HL-60 (cell line): ENCODE data around the gene THYN1.

Experiments
- CTCF ChIP-seq: IDR thresholded peaks from one replicate; pipeline ENCODE4 v1.5.1; 2011; ENCODE audit warnings: low read length, control low read depth, inconsistent platforms; ENCODE audit not compliant: insufficient read depth
- GABPA ChIP-seq: IDR thresholded peaks from 2 replicates; pipeline ENCODE4 v1.6.1; 2012; ENCODE audit warnings: low read depth
- POLR2AphosphoS5 ChIP-seq: IDR thresholded peaks from 2 replicates; pipeline ENCODE4 v1.6.1; 2012; ENCODE audit warnings: low read depth
- REST ChIP-seq: IDR thresholded peaks from 2 replicates; pipeline ENCODE4 v1.6.1; 2012; ENCODE audit warnings: low read depth; ENCODE audit not compliant: insufficient replicate concordance

DNA sequence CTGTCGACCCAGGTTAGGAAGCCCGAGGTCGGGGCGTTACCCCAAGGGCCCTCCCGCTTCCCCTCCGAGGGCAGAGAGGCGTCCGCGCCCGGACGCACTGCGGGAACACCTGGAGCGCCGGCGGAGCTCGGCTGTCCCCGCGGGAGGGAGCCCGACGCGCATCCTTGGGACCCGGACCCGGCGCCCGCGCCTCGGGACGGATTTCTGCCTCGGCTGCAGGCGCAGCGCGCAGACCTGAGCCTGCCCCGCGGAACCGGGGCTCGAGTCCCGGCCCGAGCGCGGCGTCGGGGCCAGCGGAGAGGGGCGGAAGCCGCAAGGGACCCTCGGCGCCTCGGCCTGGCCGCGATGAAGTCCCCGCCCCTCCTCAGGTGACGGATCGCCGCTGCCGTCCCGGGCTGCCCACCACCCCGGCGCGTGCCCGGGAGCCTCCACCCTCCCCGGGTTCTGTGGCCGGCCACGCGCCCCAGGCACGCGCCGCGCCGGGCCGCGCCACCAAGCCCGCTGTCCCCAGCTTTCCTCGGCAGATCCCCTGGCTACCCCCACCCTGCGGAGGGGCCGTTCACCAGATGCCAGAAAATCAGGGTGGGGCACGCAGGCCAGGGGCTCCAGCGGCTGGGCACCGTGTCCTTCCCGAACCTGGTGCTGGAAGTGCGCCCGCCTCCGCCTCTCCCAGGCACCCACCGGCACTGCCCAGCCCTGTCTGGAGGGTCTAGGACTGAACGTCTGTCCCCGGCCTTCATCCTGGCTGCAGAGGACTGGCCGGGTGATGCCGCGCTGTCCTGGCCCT, 23.4 kb upstream of the THYN1 start:
- TF ChIP-seq CTCF (no peak), GABPA (no peak), POLR2AphosphoS5 (no peak), REST (no peak)
